Neural progenitor cell (in vitro differentiated cells): ENCODE measurements around the gene TRABD2A.

Experiments used
- CTCF ChIP-seq: fragments of 200-600 bp; sonication (generic); IDR thresholded peaks from 2 replicates; pipeline ENCODE4 v1.5.1; 2017; ENCODE audit warnings: antibody characterized with exemption, mild to moderate bottlenecking
- EZH2 ChIP-seq: fragments of 200-600 bp; sonication (generic); IDR thresholded peaks from 2 replicates; pipeline ENCODE4 v1.6.1; 2017; ENCODE audit warnings: antibody characterized with exemption, mild to moderate bottlenecking, moderate library complexity
- EZH2phosphoT487 ChIP-seq: fragments of 200-600 bp; sonication (generic); IDR thresholded peaks from 2 replicates; pipeline ENCODE4 v1.6.1; 2017; ENCODE audit warnings: antibody characterized with exemption

DNA sequence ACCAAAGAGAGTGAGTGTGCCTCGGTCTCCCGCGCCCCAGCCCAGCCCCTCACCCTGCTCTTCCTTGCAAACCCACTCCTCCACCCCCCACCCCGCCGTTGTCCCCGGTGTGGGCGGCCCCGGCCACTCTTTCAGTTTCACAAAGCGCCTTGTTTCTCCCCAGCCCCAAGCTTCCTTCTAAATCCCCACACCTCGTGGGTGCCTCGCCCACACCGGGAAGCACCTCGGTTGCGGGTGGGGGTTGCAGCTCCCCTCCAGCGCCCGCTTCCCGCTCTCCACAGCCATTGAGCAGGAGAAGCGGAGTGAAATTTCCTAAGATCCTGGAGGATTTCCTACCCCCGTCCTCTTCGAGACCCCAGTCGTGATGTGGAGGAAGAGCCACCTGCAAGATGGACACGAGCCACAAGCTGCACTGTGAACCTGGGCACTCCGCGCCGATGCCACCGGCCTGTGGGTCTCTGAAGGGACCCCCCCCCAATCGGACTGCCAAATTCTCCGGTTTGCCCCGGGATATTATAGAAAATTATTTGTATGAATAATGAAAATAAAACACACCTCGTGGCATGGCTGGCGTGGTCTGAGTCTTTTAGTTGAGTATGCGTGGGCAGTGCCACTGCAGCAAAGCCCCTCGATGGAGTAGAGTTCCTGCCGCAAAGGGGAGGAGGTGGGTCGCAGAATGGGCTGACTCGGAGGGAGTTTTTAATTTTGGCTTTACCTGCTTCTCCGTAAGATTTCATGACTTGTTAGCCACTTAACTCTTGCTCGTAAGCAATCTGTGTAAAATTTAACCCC lies 25.4 kb upstream of the TRABD2A start:
- TF ChIP-seq CTCF (no peak), EZH2 (no peak), EZH2phosphoT487 (no peak)
